HS-27A (cell line): ENCODE results near the gene KPNA3.
A peak's percentile ranks its signal among the peaks of the same experiment; 100 is the strongest.
"Not testable (repeated sequence)": the region's sequence is repeated elsewhere in the genome, so short reads cannot be mapped to it uniquely, and the experiment has no call there.

Experiments
- DNase-seq: peaks from one replicate; pipeline ENCODE4 v3.0.0-alpha.2; 2012; ENCODE audit warnings: low read depth, missing footprints

The KPNA3 gene

DNA sequence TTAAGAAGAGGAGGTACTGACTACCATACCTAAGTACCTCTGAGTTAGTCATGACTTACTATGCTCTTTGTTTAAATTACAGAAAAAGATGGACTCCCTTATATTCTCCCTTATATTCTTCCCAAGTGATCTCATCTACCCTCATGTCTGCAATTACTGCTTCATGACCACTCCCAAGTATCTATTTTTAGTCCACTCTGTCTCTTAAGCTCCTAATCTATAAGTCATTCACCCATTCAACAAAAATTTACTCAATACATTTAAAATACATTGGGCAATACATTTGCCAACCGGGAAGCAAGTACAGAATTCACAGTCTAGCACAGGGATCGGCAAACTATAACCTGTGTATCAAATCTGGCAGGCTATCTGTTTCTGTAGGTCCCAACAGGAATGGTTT is 42.6 kb downstream of the KPNA3 start:
- DNase-seq = no peak

DNA sequence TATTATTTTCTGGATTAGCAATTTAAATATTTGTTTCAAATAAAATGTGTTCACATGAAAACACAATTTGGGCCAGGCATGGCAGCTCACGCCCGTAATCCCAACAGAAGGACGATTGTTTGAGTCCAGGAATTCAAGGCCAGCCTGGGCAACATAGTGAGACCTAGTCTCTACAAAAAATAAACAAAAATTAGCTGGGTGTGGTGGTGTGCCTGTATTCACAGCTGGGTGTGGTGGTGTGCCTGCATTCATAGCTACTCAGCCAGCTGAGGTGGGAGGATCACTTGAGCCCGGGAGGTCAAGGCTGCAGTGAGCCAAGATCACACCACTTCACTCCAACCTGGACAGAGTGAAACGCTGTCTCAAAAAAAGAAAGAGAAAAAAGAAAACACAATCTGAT is 46.4 kb downstream of the KPNA3 start:
- DNase-seq = no peak

DNA sequence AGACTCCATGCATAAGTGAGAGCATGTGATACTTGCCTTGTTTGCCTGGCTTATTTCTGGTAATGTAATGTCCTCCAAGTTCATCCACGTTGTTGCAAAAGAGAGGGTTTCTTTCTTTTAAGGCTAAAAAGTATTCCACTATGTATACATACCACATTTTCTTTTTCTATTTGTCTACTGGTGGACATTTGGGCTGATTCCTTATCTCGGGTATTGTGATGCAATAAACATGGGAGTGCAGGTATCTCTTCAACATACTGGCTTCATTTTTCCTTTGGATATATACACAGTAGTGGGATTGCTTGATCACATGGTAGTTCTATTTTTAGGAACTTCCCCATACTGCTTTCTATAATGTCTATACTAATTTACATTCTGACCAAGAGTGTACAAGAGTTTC is 51.6 kb downstream of the KPNA3 start:
- DNase-seq = no peak

DNA sequence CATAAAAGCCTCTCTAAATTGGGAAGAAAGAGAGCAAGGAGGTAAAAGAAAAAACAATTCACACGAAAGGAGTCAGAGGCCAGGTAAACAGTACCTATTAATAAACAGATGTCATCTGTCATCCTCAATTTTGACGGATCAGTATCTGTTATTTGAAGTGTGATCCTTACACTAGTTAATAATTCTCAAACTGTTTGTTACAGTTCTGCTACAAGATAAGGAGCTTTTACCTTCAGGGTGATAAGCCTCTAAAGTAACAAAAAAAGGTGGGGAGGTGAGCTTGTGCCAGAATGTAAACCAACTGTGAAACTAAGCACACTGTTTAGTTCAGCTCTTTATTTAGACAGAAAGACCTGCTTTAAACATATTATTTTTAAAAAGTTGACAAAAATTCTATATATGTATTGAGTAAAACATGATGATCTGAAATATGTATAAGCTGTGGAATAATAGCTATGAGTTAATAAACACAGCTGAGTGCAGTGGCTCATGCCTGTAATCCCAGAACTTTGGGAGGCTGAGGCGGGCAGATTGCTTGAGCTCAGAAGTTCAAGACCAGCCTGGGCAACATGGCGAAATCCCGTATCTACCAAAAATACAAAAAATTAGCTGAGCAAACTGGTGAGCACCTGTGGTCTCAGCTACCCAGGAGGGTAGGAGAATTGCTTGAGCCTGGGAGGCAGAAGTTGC is 52.8 kb downstream of the KPNA3 start:
- no peak for DNase-seq

DNA sequence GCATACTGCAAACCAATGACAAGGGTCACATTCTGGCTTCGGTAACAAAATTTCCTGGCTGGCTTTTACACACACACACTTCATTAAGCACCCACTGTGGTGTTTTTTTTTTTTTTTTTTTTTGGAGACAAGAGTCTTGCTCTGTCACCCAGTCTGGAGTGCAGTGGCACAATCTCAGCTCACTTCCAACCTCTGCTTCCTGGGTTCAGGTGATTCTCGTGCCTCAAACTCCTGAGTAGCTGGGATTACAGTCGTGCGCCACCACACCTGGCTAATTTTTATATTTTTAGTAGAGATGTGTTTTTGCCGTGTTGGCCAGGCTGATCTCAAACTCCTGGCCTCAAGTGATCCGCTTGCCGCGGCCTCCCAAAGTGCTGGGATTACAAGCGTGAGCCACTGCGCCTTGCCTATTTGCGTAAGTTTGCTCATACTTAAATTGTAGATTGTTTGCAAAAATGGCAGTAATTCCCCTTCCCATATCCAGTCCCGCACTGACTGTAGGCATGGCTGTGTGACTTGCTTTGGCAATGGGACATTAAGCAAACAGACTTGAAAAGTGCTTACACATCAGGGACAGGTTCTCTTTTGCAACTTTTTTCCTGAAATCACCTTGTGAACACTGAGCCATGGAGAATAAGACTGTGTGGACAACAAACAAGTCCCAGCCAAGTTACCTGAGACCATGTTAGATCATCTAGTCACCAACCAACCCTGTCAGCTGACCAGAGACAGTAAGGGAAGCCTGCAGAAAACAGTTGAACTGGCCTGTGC is 59.1 kb downstream of the KPNA3 start:
- no peak for DNase-seq

DNA sequence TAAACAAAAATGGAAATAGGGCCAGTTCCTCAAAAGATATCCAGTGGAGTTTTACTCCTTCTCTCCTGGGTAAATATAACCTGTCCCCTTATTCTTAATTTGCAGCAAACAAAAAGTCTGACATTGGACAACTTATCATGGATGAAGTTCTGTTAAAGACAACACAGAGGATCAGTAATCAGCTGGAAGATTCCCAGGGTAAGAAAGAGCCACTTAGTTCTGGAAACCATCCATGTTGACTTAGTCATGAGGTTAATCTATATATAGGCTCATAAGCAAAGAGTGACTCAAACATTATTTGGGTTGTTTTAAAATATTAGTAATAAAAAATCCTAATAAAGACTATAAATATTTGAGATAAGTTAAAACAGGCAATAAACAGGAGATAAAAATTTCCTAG is 60.7 kb downstream of the KPNA3 start:
- DNase-seq = no peak

DNA sequence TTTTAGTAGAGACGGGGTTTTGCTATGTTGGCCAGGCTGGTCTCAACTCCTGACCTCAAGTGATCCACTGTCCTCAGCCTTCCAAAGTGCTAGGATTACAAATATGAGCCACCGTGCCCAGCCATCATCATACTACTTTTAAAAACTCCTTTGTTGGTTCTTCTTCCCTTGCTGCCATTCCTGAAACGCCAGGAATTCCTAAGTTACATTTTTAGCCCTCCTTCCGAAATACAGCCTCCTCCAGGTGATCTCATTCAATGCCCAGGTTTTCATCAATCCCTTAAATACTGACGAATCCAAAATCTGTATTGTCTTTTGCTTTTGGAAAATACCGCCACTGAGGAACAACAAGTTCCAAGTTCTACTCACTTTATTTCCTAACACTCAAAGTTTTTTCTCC is 75.9 kb downstream of the KPNA3 start:
- DNase-seq = no peak

DNA sequence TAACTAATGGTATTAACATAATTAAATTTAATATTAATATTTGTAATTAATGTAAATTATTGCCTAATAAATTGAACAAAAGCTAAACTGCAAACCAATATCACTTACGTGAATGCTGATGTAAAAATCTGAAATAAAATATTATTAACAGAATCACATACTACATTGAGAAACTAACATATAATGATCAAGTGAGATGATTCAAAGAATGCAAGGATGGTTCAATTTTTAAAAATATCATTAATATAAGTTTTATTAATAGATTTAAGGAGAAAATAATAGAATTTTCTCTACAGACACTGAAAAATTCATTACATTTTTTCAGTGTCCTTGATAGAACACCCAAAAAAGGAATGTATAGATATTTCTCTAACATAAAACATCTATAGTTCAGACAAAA is 77.7 kb downstream of the KPNA3 start:
- no peak for DNase-seq

DNA sequence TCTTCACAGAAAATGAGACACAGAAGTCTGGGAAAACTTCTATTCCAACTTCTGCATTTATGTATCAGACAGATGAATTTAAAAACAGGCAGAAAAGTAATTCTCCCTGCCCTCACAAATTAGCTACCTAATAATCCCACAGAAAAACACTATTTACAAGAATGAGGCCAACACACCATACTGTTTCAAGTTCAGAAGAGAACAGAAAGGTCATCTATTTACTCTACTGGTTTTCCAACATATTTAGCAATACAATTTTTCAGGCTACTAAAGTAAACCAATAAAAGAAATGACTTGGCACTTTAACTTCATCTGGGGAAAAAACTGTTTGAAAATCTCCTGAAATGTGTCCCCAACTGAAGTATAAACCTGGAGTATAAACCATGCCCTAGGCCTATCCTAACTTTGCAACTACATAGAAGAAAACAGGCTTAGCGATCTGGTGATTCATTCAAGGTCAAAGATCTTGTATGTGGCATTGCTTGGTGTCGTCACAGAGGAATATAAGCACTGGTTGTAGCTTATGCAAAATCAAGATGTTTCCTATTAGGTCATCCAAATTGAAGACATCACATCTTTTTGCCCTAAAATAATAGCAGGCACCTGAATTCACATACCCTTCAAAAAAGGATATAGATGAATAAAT is 81.1 kb downstream of the KPNA3 start:
- no peak for DNase-seq

DNA sequence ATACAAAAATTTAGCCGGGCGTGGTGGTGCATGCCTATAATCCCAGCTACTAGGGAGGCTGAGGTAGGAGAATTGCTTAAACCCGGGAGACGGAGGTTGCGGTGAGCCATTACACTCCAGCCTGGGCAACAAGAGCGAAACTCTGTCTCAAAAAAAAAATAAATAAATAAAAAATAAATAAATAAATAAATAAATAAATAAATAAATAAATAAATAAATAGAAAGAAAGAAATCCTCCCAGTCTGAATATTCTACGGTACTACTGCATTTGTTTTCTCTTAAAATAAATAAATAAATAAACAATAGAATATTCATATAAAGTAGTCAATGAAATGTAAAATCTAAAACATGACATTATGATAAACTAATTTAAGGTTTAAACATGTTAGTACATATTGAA is 88.2 kb downstream of the KPNA3 start:
- not testable (repeated sequence) for DNase-seq

DNA sequence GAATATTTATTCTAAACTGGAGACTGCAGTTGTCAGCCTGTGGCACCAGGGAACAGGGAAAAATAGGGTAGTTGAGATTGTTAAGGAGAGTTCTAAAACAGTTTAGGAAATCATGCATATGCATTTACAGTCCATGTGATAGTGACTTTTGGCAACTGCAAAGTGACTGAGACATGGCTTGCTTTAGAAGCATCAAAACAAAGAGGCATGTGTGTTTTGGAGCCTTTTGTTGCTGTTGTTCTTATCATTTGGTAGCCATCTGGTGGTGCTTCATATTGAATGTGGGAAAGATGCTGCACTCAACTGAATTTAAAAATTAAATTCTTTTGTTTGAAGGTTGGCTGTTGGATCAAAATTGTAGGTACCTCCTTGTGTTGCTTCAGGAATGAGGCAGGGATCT is 91.0 kb downstream of the KPNA3 start:
- DNase-seq = no peak

DNA sequence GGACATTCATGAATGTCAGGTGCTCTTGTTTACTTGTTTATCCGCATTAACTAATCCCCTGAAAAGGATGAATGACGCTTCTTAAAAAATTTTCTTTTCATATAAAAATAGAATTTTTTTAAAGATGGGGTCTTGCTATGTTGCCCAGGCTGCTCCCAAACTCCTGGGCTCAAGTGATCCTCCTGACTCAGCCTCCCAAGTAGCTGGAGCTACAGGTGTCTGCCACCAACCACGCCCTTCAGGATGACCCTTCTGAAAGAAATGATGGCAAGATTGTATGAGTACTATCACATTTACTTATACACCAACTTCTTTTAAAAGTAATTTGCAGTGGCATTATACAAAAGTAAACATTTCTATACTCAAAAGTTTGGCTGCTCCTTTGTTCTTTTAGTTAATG is 95.0 kb downstream of the KPNA3 start:
- DNase-seq = no peak

DNA sequence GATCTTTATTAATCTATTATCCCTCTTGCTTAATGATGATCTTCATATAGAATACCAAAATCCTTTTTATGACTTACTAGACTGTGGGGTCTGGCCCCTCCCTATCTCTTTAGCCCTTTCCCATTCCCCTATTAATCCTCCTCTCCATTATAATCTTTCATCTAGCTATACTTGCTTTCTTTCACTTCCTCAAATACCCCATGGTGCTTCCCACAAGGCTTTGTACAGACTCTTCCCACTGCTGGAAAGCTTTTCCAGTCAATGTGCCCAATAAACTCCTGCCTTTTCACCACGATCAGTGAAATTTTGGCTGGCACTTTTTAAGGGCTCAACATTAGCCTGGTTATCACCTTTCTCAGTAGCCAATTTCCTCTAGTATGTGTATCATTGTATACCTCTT is 98.0 kb downstream of the KPNA3 start:
- DNase-seq = no peak

DNA sequence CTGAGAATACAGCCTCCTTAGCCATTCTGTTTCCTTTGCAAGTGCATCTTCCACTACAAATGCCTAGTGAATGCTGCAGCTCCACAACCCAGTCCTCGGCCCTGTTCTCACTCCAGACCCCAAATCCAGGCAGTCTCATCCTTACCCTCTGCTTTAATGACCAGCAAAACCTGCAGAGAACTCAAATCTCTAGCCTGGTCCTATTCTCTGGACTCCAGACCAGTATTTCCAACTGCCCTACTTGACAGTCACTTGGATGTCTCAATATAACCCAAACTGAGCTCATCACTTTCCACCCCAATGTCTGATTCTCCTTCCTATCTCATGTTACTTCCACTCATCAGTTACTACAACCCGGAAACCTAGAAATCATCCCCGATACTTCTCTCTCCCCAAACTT is 98.6 kb downstream of the KPNA3 start:
- no peak for DNase-seq

DNA sequence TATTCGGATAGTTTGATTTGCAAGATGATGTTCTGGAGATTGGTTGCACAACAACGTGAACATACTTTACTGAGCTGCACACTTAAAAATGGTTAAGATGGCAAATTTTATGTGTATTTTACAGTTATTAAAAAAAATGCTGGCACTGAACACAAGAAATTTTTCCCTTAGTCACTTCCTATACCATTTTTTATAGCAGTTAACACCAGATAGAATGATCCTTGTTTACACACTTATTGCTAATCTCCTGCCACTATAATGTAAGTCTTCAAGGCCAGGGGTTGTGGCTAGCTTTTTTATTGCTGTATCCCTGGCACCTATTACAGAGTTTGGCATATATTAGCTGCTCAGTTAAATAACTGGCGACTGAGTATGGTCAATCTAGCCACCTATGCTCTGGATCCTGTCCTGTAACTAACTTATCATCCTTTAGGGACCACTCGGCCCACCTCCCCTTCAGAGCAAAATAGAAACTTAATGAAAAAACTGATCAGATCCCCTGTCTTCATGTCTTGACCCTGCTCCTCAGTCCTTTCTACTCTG is 99.2 kb downstream of the KPNA3 start:
- DNase-seq = no peak

DNA sequence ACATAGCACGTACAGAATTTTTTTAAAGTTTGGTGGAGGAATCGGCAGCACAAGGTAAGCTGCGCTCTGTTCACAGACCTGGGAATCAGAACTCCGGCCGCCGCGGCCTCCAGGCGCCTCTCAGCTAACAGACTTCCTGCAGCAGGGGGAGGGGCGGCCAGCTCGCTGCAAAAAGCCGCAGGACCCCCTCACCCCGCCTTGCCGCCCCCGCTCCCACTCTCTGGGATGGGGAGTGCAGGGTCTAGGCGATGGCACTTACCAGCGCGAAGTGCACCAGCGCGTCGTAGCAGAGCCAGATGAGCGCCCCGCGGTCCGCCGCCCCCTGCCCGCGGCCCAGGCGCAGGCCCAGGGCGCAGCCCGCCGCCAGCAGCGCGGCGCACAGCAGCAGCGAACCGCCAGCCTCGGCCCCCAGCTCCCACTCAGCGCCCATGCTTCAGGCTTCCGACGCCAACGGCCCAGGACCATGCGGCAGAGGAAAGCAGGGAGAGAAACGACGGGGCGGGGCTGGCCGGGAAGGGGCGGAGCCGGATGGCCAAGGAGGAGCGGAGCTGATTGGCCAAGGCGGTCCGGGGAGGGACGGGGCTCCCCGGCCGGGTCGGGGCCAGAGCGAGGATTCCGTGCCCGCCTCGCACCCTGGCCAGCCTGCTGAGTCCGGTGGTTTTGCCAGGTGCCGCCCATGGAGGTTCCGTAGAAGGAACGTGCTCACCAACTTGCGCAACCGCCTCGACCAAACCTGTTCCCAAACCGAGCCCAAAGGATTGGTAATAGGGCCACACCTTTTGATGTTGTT is 101.3 kb downstream of the KPNA3 start, which contains the start of gene EBPL:
TSS of gene EBPL (minus strand) at position 492 of the 790 bp plus-strand sequence. CDS start at position 430, 62 bp downstream.
- peak; percentile 43 for DNase-seq

DNA sequence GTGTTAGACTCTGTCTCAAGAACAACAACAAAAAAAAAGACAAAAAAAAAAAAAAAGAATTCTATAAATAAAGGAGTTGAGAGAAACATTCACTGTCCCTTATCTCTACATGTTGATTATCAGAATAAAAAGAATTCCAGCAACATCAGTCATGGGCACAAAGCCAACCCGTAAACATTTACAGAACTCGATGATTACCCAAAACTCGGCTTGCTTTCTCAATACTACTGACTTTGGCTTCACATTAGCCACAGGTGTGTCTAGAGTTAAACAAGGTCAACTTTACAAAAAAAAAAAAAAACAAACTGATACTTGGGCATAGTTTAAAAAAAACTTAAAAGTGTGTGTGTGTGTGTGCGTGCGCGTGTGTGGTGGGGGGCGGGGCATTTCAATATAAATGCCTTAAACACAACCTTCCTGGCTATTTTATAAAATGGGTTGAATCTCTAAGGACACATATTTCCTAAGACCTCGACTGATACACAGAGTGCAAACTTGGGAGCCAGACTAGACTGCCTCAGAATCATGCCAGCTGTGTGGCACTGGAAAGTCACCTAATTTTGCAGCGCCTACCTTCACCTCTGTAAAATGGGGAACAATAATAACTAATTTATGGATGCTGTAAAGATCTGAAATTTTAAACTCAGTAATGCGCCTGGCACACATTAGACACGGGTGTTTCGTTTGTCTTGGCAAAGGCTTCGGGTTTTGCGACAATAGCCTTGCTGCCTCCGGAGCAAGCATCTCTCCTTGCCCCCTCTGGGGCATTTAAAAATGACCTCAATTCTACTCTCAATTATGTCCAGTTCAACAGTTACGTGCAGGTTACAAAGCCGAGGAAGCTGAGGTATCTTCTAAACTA is 102.1 kb downstream of the KPNA3 start:
- DNase-seq = no peak

DNA sequence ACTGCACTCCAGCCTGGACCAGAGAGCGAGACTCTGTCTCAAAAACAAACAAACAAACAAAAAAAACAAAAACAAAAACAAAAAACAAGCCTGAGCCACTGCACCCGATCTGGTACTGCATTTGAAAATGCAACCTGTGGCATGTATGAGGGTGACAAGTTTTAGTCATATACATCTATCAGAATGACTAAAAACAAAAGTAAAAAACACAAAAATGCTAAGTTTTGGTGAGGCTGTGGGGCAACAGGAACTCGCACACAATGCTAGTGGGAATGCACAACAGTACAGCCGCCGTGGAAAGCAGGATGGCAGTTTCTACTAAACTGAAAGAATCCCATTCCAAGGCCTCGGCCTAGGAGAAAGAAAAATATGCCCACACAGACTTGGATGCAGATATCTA is 109.0 kb downstream of the KPNA3 start:
- no peak for DNase-seq

DNA sequence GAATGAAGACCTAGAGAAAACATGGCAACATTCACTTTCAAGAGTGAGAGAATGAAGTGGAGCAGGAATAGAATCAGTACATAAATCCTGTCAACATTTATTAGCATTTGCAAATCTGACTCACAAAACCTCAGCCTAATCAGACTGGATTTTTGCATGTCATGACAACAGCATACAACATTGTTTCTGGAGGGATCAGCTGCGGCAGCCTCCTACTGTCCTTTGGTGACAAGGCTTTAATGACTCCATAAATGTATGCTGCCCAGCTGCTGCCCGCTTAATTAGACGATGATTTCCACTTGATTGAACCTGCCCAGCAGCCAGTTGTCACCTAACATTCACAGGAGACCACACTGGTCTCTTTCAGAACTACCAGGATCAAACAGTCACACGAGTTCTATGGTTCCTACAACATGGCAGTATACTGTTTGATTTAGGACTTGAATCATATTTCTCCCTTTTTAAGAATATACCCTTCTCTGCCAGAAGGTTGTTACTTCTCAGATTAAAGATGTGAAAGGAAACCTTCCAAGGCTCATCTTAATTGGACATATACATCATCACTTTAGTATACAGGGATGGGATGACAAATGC is 110.5 kb downstream of the KPNA3 start:
- no peak for DNase-seq

DNA sequence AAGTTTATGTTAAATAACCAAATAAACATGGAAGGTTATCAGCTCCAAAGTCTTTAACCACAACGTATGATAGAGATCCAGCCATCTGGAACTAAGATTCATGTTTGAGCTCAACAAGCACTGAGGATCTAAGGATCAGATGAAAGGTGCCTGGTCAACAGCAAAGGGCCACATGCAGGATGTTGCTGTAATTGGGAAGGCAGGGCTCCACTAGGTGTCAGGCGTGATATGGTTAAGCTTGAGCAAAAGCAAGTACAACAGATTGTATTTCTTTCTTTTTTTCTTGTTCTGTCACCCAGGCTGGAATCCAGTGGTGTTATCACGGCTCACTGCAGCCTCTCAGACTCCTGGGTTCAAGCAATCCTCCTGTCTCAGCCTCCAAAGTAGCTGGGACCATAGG is 113.2 kb downstream of the KPNA3 start:
- no peak for DNase-seq
